ENCODE results near the gene EML1. TPM values are rescaled to one million over a fixed set of nuclear protein-coding genes. Genes with fewer than 3 reads are reported as not detected.

Gene EML1
- total and polyA plus RNA-seq, 2 experiments from 2014 or later: 22.9 to 31.9 TPM

DNA sequence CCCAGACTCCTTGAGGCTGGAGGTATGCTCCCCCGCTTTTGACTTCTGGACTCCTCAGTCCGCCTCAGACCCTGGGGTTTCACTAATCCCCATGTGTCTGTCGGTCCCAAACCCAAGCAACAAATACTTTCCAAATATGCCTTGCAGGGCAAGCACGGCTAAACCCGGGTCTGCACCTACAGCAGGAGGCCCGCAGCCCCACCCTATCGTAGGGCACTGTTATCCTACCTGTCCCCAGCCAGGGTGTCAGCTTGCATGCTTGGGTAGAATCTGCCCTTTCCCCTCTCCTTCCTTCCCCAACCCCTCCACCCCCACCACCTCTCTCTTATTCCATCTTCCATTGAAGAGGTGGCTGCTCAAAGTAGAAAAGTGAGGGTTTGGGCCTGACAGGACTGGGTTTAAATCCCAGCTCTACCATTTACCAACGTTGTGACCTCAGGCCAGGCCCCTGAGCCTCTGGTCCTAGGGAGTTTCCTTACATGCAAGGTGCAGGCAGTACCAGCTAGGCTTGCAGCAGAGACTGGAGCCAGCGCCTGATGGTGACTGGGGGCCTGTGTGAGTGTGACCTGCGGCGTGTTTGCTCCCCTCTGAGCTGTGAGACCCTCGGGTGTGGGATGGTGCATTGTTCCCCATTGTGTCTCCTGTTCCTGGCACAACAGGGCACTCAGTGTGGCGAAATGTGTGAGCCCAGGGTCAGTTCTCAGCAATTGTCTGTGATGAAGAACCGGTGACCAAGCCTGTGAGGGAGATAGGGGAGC, 11.2 kb upstream of the EML1 start:
- no peaks in the 10 kb centered on the region for H3K36me3 ChIP-seq (replicated peaks; ENCODE audit: insufficient read depth, low read depth)
- 84% methylated on average over 14 of the region's 14 CpGs for WGBS (ENCODE audit: low lambda C conversion rate, missing lambda C conversion rate)

DNA sequence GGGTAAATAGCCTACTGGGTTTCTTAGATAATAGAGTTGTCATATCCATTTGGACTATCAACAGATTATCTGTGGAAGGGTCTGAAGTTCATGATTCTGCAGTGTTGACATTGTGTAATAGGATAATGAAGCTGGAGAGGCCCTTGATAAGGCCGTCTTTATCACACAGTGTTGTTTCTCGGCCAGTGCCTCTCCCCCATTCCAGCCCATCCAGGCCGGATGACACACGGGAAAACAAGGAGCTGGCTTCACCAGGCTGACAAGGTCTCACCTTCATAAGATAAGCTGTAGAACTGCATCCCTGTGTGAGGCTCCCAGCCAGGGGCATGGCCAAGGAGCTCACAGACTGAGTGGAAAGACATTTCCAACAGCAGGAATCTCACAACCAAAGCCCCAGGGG, 8.7 kb upstream of the EML1 start:
- Histone ChIP-seq H3K27ac (peak overlapping the region; percentile 68), H4K20me1 (ENCODE audit: insufficient read depth, poor library complexity, severe bottlenecking) (no peaks in the 10 kb centered on the region), H3K4me2 (peak overlapping the region; percentile 27), H3K9me3 (ENCODE audit: low read depth) (no peaks in the 10 kb centered on the region), H3K36me3 (replicated peaks; ENCODE audit: insufficient read depth, low read depth) (no peaks in the 10 kb centered on the region), H3K9me2 (replicated peaks; ENCODE audit: insufficient read depth) (no peaks in the 10 kb centered on the region), H3K4me1 (ENCODE audit: insufficient read depth) (peaks cover 6% of the 10 kb centered on the region), H2AFZ (no peak overlapping the region), H3K4me3 (no peak overlapping the region), H3K79me2 (no peaks in the 10 kb centered on the region), H3K27me3 (no peaks in the 10 kb centered on the region)
- TF ChIP-seq, protein P1, sequence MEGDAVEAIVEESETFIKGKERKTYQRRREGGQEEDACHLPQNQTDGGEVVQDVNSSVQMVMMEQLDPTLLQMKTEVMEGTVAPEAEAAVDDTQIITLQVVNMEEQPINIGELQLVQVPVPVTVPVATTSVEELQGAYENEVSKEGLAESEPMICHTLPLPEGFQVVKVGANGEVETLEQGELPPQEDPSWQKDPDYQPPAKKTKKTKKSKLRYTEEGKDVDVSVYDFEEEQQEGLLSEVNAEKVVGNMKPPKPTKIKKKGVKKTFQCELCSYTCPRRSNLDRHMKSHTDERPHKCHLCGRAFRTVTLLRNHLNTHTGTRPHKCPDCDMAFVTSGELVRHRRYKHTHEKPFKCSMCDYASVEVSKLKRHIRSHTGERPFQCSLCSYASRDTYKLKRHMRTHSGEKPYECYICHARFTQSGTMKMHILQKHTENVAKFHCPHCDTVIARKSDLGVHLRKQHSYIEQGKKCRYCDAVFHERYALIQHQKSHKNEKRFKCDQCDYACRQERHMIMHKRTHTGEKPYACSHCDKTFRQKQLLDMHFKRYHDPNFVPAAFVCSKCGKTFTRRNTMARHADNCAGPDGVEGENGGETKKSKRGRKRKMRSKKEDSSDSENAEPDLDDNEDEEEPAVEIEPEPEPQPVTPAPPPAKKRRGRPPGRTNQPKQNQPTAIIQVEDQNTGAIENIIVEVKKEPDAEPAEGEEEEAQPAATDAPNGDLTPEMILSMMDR (IDR thresholded peaks at IDR 0.05; ENCODE audit: poor library complexity): no peak
- peak; percentile 51 for TF ChIP-seq EZH2phosphoT487 (IDR thresholded peaks at IDR 0.05; ENCODE audit: low read depth, severe bottlenecking, unreplicated experiment)
- WGBS (ENCODE audit: low lambda C conversion rate, missing lambda C conversion rate): 31% methylated on average over 4 of the region's 4 CpGs
- peak; percentile 79 for DNase-seq (ENCODE audit: low spot score)

More for the DNA sequence above, 11.2 kb upstream of the EML1 start:
- Histone ChIP-seq H3K27ac (no peak overlapping the region), H2AFZ (no peak overlapping the region), H3K9me2 (replicated peaks; ENCODE audit: insufficient read depth) (no peaks in the 10 kb centered on the region), H3K27me3 (peaks cover 1% of the 10 kb centered on the region), H3K79me2 (no peaks in the 10 kb centered on the region), H3K9me3 (ENCODE audit: low read depth) (no peaks in the 10 kb centered on the region), H3K4me3 (no peak overlapping the region), H3K4me1 (ENCODE audit: insufficient read depth) (peaks cover 6% of the 10 kb centered on the region), H4K20me1 (ENCODE audit: insufficient read depth, poor library complexity, severe bottlenecking) (no peaks in the 10 kb centered on the region), H3K4me2 (no peak overlapping the region)
- TF ChIP-seq, protein P1 (IDR thresholded peaks at IDR 0.05; ENCODE audit: poor library complexity): no peak
- no peak for TF ChIP-seq EZH2 (IDR thresholded peaks at IDR 0.05; ENCODE audit: borderline replicate concordance)
- TF ChIP-seq EZH2phosphoT487 (IDR thresholded peaks at IDR 0.05; ENCODE audit: low read depth, severe bottlenecking, unreplicated experiment): no peak
- DNase-seq (ENCODE audit: low spot score): no peak

DNA sequence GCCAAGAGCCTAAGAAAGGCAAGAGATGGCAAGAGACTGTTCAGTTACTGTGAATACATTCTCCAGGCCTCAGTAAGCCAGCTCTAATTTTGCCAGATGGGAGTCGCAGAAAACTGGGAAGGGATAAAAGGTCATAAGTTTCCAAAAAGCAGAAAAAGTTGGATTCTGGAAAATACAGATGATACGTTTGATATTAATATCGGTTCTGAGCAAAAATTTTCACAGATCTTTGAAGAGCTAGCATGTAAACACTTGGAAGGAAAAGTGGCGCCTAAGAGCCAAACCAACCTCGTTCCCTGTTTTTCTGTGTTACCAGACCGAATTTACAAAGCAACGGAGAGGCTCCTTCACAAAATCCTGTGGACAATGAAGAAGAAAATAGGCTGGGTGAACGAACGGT, 7.8 kb upstream of the EML1 start:
- Histone ChIP-seq H3K4me3 (no peak overlapping the region), H3K4me1 (ENCODE audit: insufficient read depth) (peaks cover 6% of the 10 kb centered on the region), H4K20me1 (ENCODE audit: insufficient read depth, poor library complexity, severe bottlenecking) (no peaks in the 10 kb centered on the region), H3K9me3 (ENCODE audit: low read depth) (no peaks in the 10 kb centered on the region), H3K27ac (peak overlapping the region; percentile 68), H3K4me2 (no peak overlapping the region), H2AFZ (no peak overlapping the region), H3K79me2 (no peaks in the 10 kb centered on the region), H3K9me2 (replicated peaks; ENCODE audit: insufficient read depth) (no peaks in the 10 kb centered on the region), H3K36me3 (replicated peaks; ENCODE audit: insufficient read depth, low read depth) (no peaks in the 10 kb centered on the region), H3K27me3 (no peaks in the 10 kb centered on the region)
- WGBS (ENCODE audit: low lambda C conversion rate, missing lambda C conversion rate): 94% methylated on average over 9 of the region's 9 CpGs
- DNase-seq (ENCODE audit: low spot score): no peak
- TF ChIP-seq EZH2phosphoT487 (IDR thresholded peaks at IDR 0.05; ENCODE audit: low read depth, severe bottlenecking, unreplicated experiment) (no peak), EZH2 (IDR thresholded peaks at IDR 0.05; ENCODE audit: borderline replicate concordance) (no peak)
- TF ChIP-seq, protein P1 (IDR thresholded peaks at IDR 0.05; ENCODE audit: poor library complexity): no peak

All from hepatocyte (in vitro differentiated cells).